ENCODE results near the gene HDAC1.

DNA sequence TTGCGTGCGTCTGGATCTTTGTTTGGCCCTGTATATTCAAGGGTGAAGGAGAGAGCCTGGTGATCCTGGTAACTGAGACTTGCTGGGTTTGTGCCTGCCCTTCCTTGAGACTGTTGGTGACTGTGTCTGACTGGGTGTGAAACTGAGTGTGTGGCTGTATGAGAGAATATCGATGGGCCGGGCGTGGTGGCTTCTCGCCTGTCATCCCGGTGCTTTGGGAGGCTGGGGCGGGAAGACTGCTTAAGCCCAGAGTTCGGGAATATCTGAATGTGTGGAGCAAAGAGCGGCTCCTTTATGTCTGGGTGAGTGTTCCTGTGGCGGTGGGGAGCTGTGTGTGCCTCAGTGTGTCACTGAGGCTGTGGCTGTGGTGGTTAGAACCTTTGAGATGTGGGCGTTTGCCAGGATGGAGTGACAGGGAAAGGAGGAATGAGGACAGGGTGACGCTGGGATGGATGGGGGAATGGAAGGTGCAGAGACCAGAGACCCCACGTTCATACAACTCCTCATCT is 46.8 kb downstream of the HDAC1 start:
- TF ChIP-seq, protein P1, sequence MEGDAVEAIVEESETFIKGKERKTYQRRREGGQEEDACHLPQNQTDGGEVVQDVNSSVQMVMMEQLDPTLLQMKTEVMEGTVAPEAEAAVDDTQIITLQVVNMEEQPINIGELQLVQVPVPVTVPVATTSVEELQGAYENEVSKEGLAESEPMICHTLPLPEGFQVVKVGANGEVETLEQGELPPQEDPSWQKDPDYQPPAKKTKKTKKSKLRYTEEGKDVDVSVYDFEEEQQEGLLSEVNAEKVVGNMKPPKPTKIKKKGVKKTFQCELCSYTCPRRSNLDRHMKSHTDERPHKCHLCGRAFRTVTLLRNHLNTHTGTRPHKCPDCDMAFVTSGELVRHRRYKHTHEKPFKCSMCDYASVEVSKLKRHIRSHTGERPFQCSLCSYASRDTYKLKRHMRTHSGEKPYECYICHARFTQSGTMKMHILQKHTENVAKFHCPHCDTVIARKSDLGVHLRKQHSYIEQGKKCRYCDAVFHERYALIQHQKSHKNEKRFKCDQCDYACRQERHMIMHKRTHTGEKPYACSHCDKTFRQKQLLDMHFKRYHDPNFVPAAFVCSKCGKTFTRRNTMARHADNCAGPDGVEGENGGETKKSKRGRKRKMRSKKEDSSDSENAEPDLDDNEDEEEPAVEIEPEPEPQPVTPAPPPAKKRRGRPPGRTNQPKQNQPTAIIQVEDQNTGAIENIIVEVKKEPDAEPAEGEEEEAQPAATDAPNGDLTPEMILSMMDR (IDR thresholded peaks at IDR 0.05; ENCODE audit: insufficient read depth, low read length, poor library complexity, severe bottlenecking) = no peak
- TF ChIP-seq EZH2phosphoT487 (conservative IDR thresholded peaks at IDR 0.05; ENCODE audit: low read length) = no peak
